K562 (cell line): ENCODE data around the gene ELP1. TPM values are rescaled to one million over a fixed set of nuclear protein-coding genes. Genes with fewer than 3 reads are reported as not detected.

Experiments used
- ATAC-seq: fragments of 200-7000 bp; cut with Tn5 transposase; 3 replicates; pipeline ENCODE4 v1.9.1; 2020; ENCODE audit warnings: moderate library complexity
- BruUV-seq: library from RNA; stranded (reverse); fragments of 400-500 nt; replicated peaks from 2 replicates; lab custom pipeline; 2021; lab: Mats Ljungman, UMichigan
- CTCF ChIA-PET: fragments of 300-600 bp; formaldehyde crosslinking; extraction: SDS; loops from one replicate; lab custom pipeline; 2021; ENCODE audit warnings: low intra/inter-chr PET ratio; lab: Yijun Ruan, JAX
- POLR2A ChIA-PET: fragments of 300-600, 350-650 bp; sonication (Branson Sonifier 250); formaldehyde crosslinking; extraction: SDS; loops from one replicate; lab custom pipeline; 2021; ENCODE audit warnings: antibody characterized with exemption, inconsistent platforms; lab: Yijun Ruan, JAX
- DNase-seq, 4 experiments: peaks; one replicate each; pipeline versions ENCODE4 v3.0.0 to v3.0.0-alpha.2; 2011 to 2018; ENCODE audit warnings: low spot score in 3 of 4, mixed read lengths in 3 of 4; ENCODE audit errors: extremely low read depth in 1 of 4
- FAIRE-seq: peaks from 2 replicates; lab custom pipeline; 2011; peaks lifted over from hg19 to GRCh38; lab: Jason Lieb, UNC
- H2AFZ ChIP-seq: 2 replicates; pipeline ENCODE4 v1.6.0; 2011; ENCODE audit warnings: low read depth, low read length, control low read depth, inconsistent platforms
- H3K27ac ChIP-seq: fragments of 200-600 bp; 3 replicates; pipeline ENCODE4 v1.8.0; 2011; ENCODE audit warnings: low read depth, mild to moderate bottlenecking, control low read depth, inconsistent platforms, low read length, moderate library complexity, mixed read lengths; ENCODE audit errors: extremely low read depth
- H3K27me3 ChIP-seq, 2 experiments: fragments of 300-600 bp in 1 of 2; 2 replicates in 1 of 2; 3 replicates in 1 of 2; pipeline versions ENCODE4 v1.6.0 to v1.8.0; 2011; ENCODE audit warnings: inconsistent platforms in 2 of 2, low read length in 2 of 2, mild to moderate bottlenecking in 1 of 2, mixed read lengths in 1 of 2, moderate library complexity in 1 of 2; ENCODE audit not compliant: control insufficient read depth in 2 of 2, insufficient read depth in 2 of 2
- H3K36me3 ChIP-seq: fragments of 300-600 bp; 3 replicates; pipeline ENCODE4 v1.8.0; 2011; ENCODE audit warnings: mild to moderate bottlenecking, low read length, inconsistent platforms; ENCODE audit not compliant: control insufficient read depth, insufficient read depth
- H3K4me1 ChIP-seq, 2 experiments: fragments of 200-600 bp in 1 of 2; replicated peaks in 1 of 2; 2 replicates in 1 of 2; 3 replicates in 1 of 2; pipeline versions ENCODE4 v1.5.1 to v1.8.0; 2011; ENCODE audit warnings: inconsistent platforms in 2 of 2, low read length in 2 of 2, mild to moderate bottlenecking in 1 of 2, mixed read lengths in 1 of 2, moderate library complexity in 1 of 2; ENCODE audit not compliant: control insufficient read depth in 2 of 2, insufficient read depth in 2 of 2
- H3K4me2 ChIP-seq: 2 replicates; pipeline ENCODE4 v1.6.1; 2011; ENCODE audit warnings: low read length, control low read depth, inconsistent platforms, mixed read lengths; ENCODE audit not compliant: insufficient read depth
- H3K4me3 ChIP-seq: fragments of 200-600 bp; sonication (generic), shearing (Covaris generic); 2 replicates; pipeline ENCODE4 v1.5.1; 2016; ENCODE audit warnings: control low read depth, inconsistent platforms
- H3K79me2 ChIP-seq: fragments of 200-600 bp; 3 replicates; pipeline ENCODE4 v1.8.0; 2011; ENCODE audit warnings: low read length, inconsistent platforms; ENCODE audit not compliant: control insufficient read depth, insufficient read depth
- H3K9ac ChIP-seq, 2 experiments: 2 replicates each; pipeline versions ENCODE4 v1.6.0 to v1.6.1; 2011; ENCODE audit warnings: low read depth in 2 of 2, low read length in 2 of 2, control low read depth in 1 of 2, inconsistent platforms in 1 of 2, mild to moderate bottlenecking in 1 of 2, mixed read lengths in 1 of 2; ENCODE audit not compliant: insufficient read depth in 1 of 2
- H3K9me1 ChIP-seq: one replicate; pipeline ENCODE4 v1.6.0; 2011; ENCODE audit warnings: inconsistent platforms, mild to moderate bottlenecking, low read length, moderate library complexity; ENCODE audit not compliant: control insufficient read depth, insufficient read depth
- H3K9me3 ChIP-seq: replicated peaks from 2 replicates; pipeline ENCODE4 v1.5.1; 2011; ENCODE audit warnings: low read depth, low read length, inconsistent platforms; ENCODE audit not compliant: control insufficient read depth, insufficient read depth
- H4K20me1 ChIP-seq: replicated peaks from 2 replicates; pipeline ENCODE4 v1.6.1; 2011; ENCODE audit warnings: low read length, inconsistent platforms, mixed read lengths; ENCODE audit not compliant: control insufficient read depth, insufficient read depth
- CUX1 ChIP-seq: fragments of 200-800 bp; sonication (Bioruptor generic); IDR thresholded peaks from 2 replicates; pipeline ENCODE4 v1.6.1; 2016; ENCODE audit warnings: missing genetic modification characterization, missing compliant biosample characterization
- FOXJ2 ChIP-seq: fragments of 200-800 bp; sonication (Bioruptor generic); IDR thresholded peaks from 2 replicates; pipeline ENCODE4 v1.6.1; 2016; ENCODE audit warnings: missing genetic modification characterization, missing compliant biosample characterization
- FOXK2 ChIP-seq, 2 experiments: fragments of 450-650 bp; IDR thresholded peaks in 1 of 2; conservative IDR thresholded peaks in 1 of 2; 2 replicates each; pipeline ENCODE4 v1.6.1; 2016; ENCODE audit warnings: low read depth in 2 of 2, mild to moderate bottlenecking in 1 of 2
- HIVEP1 ChIP-seq: fragments of 250-450 bp; sonication (Bioruptor Pico); IDR thresholded peaks from 2 replicates; pipeline ENCODE4 v1.4.0; 2020; ENCODE audit warnings: mild to moderate bottlenecking
- NFYB ChIP-seq: IDR thresholded peaks from 2 replicates; pipeline ENCODE4 v1.6.1; 2011; ENCODE audit warnings: mild to moderate bottlenecking, moderate library complexity; ENCODE audit not compliant: insufficient read length; ENCODE audit errors: extremely low read depth
- SIN3A ChIP-seq, 2 experiments: fragments of 150-350 bp in 1 of 2; IDR thresholded peaks; 2 replicates each; pipeline ENCODE4 v1.6.1; 2011 to 2016; ENCODE audit warnings: borderline replicate concordance in 2 of 2, low read depth in 2 of 2, low read length in 2 of 2, mild to moderate bottlenecking in 2 of 2, moderate library complexity in 2 of 2; ENCODE audit not compliant: control insufficient read depth in 1 of 2
- WHSC1 ChIP-seq: IDR thresholded peaks from one replicate; pipeline ENCODE4 v1.6.1; 2012; ENCODE audit warnings: low read length, control low read depth, inconsistent platforms
- ZKSCAN3 ChIP-seq: fragments of 250-450 bp; sonication (Bioruptor Pico); IDR thresholded peaks from 2 replicates; pipeline ENCODE4 v1.4.0; 2020
- ZNF785 ChIP-seq: fragments of 250-450 bp; sonication (Bioruptor Pico); IDR thresholded peaks from 2 replicates; pipeline ENCODE4 v1.4.0; 2020; ENCODE audit warnings: mild to moderate bottlenecking
- ZSCAN32 ChIP-seq: fragments of 450-650 bp; formaldehyde crosslinking; IDR thresholded peaks from 2 replicates; pipeline ENCODE4 v1.4.0; 2020; ENCODE audit warnings: mild to moderate bottlenecking, moderate library complexity
- WGBS: fragments of 100-300 bp; shearing (Covaris generic); methylation state at CpG from one replicate; pipeline ENCODE4 v1.1.6; 2016; ENCODE audit warnings: low coverage, mixed read lengths; ENCODE audit not compliant: insufficient coverage; ENCODE audit errors: missing lambda C conversion rate; 5-methylcytosine and 5-hydroxymethylcytosine counted together
- in situ Hi-C: fragments of 300-500 bp; cut with MboI; formaldehyde crosslinking; loops from 4 replicates; pipeline ENCODE4 v1.15.0; 2018; ENCODE audit warnings: inconsistent platforms, mixed read lengths
- intact Hi-C: fragments of 100-400 bp; cut with micrococcal nuclease; formaldehyde crosslinking; loops from 2 replicates; pipeline ENCODE4 v1.14.2; 2022
- polyA plus RNA-seq, 8 experiments: library from polyadenylated mRNA; depleted of rRNA in 4 of 8; stranded (reverse) in 5 of 8; unstranded in 3 of 8; fragments of >200 nt; fragmentation: Nextera tagmentation in 2 of 8; fragmentation: Illumina TruSeq in 1 of 8; extraction: Ambion mirVana in 2 of 8; extraction: Trizol in 1 of 8; gene quantifications; 2 replicates each; pipeline versions ENCODE4 v1.2.1 to v1.2.3, GENCODE V29; 2011 to 2014; ENCODE audit warnings: inconsistent platforms in 1 of 8, missing spikeins in 1 of 8
- total RNA-seq, 7 experiments: library from RNA; depleted of rRNA in 6 of 7; stranded (reverse); fragments of >200 nt in 6 of 7; fragmentation: Illumina TruSeq in 2 of 7; extraction: Trizol in 2 of 7; gene quantifications; 2 replicates each; pipeline versions ENCODE4 v1.2.1 to v1.2.3, GENCODE V29; 2011 to 2021; ENCODE audit warnings: low replicate concordance in 1 of 7
- TF ChIP-seq, protein P1 (sequence below), 2 experiments: fragments of 250-450 bp in 1 of 2; fragments of 450-650 bp in 1 of 2; sonication (Bioruptor Pico) in 1 of 2; IDR thresholded peaks; 2 replicates each; pipeline versions ENCODE4 v1.6.1 to v1.8.0; 2016 to 2021; ENCODE audit warnings: mild to moderate bottlenecking in 2 of 2, moderate library complexity in 2 of 2, missing compliant biosample characterization in 1 of 2, missing genetic modification characterization in 1 of 2
- TF ChIP-seq, protein P2 (sequence below): sonication (generic); formaldehyde crosslinking; IDR thresholded peaks from 2 replicates; pipeline ENCODE4 v1.8.0; 2022; ENCODE audit warnings: mild to moderate bottlenecking, missing genetic modification reagents
- TF ChIP-seq, protein P3 (sequence below): sonication (generic); IDR thresholded peaks from 2 replicates; pipeline ENCODE4 v1.6.1; 2016
- TF ChIP-seq, protein P4 (sequence below): sonication (generic); formaldehyde crosslinking; IDR thresholded peaks from 2 replicates; pipeline ENCODE4 v1.8.0; 2022; ENCODE audit warnings: mild to moderate bottlenecking, low read depth, missing genetic modification reagents

Gene ELP1
- total and polyA plus RNA-seq, 9 of the 15 experiments (the other 6 are each of a cell fraction or from before 2014, with no cell fraction given), result 17.0 to 48.6 (median 39.7) TPM

GRCh38 chr9:108950168-108950567, 16.2 kb upstream of the ELP1 start:
- BruUV-seq, result no TSS peak
- intact Hi-C loops, result loop anchor here (5.0 kb wide), 1 partner anchor 63 kb away; no protein-coding TSS in a partner anchor
- TF ChIP-seq SIN3A (IDR thresholded peaks at IDR 0.05; ENCODE audit: borderline replicate concordance in 2 of 2, control insufficient read depth in 1 of 2, low read depth in 2 of 2, low read length in 2 of 2), result no peak
- no peak for TF ChIP-seq FOXK2 (conservative IDR thresholded peaks at IDR 0.05 in 1 of 2, IDR thresholded peaks at IDR 0.05 in 1 of 2; ENCODE audit: low read depth in 2 of 2)
- TF ChIP-seq ZKSCAN3, result no peak
- no peak for TF ChIP-seq WHSC1
- TF ChIP-seq ZSCAN32 (CRISPR knock-in tag), result no peak
- no peak for TF ChIP-seq FOXJ2 (tag)
- TF ChIP-seq, protein P1, sequence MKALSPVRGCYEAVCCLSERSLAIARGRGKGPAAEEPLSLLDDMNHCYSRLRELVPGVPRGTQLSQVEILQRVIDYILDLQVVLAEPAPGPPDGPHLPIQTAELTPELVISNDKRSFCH (CRISPR knock-in tag; IDR thresholded peaks at IDR 0.05), result no peak
- TF ChIP-seq, protein P1 (tag; IDR thresholded peaks at IDR 0.05), result no peak
- no peak for TF ChIP-seq NFYB
- TF ChIP-seq CUX1, result no peak
- TF ChIP-seq ZNF785 (CRISPR knock-in tag), result no peak
- TF ChIP-seq, protein P2, sequence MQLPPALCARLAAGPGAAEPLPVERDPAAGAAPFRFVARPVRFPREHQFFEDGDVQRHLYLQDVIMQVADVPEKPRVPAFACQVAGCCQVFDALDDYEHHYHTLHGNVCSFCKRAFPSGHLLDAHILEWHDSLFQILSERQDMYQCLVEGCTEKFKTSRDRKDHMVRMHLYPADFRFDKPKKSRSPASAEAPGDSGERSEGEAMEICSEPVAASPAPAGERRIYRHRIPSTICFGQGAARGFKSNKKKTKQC, result no peak
- no peak for TF ChIP-seq HIVEP1 (CRISPR knock-in tag)
- TF ChIP-seq, protein P3, sequence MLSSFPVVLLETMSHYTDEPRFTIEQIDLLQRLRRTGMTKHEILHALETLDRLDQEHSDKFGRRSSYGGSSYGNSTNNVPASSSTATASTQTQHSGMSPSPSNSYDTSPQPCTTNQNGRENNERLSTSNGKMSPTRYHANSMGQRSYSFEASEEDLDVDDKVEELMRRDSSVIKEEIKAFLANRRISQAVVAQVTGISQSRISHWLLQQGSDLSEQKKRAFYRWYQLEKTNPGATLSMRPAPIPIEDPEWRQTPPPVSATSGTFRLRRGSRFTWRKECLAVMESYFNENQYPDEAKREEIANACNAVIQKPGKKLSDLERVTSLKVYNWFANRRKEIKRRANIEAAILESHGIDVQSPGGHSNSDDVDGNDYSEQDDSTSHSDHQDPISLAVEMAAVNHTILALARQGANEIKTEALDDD, result no peak
- TF ChIP-seq, protein P4, sequence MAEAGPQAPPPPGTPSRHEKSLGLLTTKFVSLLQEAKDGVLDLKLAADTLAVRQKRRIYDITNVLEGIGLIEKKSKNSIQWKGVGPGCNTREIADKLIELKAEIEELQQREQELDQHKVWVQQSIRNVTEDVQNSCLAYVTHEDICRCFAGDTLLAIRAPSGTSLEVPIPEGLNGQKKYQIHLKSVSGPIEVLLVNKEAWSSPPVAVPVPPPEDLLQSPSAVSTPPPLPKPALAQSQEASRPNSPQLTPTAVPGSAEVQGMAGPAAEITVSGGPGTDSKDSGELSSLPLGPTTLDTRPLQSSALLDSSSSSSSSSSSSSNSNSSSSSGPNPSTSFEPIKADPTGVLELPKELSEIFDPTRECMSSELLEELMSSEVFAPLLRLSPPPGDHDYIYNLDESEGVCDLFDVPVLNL (CRISPR knock-in tag), result no peak

More at GRCh38 chr9:108950168-108950567, 16.2 kb upstream of the ELP1 start:
- H3K9me3 ChIP-seq, result no peaks in the 10 kb centered on the region
- no peaks in the 10 kb centered on the region for H3K27me3 ChIP-seq
- ATAC-seq (no peak), FAIRE-seq (no peak), DNase-seq (no peak)
- no peaks in the 10 kb centered on the region for H4K20me1 ChIP-seq
- H3K4me2 ChIP-seq, result no peak overlapping the region
- in situ Hi-C loops, result no loop called here
- WGBS, result 38% methylated on average over 1 of the region's 1 CpG
- POLR2A ChIA-PET, result interaction anchor here (1.8 kb wide), 1 partner anchor 8 kb away, joined by 7 read pairs; no protein-coding TSS in a partner anchor
- H3K9ac ChIP-seq, result no peak overlapping the region
- no peaks in the 10 kb centered on the region for H3K9me1 ChIP-seq
- CTCF ChIA-PET, result no interaction called here
- peaks cover 18% of the 10 kb centered on the region for H3K36me3 ChIP-seq
- no peaks in the 10 kb centered on the region for H3K79me2 ChIP-seq
- H3K4me3 ChIP-seq, result no peak overlapping the region
- no peak overlapping the region for H3K27ac ChIP-seq
- no peak overlapping the region for H2AFZ ChIP-seq
- no peaks in the 10 kb centered on the region for H3K4me1 ChIP-seq
